ENCODE results near the gene EFEMP2. TPM values are rescaled to one million over a fixed set of nuclear protein-coding genes. Genes with fewer than 3 reads are reported as not detected.

EFEMP2 gene
- total and polyA plus RNA-seq, 2 donors (not counting 1 experiment from before 2014, with no cell fraction given): 74.0 to 161 TPM

DNA sequence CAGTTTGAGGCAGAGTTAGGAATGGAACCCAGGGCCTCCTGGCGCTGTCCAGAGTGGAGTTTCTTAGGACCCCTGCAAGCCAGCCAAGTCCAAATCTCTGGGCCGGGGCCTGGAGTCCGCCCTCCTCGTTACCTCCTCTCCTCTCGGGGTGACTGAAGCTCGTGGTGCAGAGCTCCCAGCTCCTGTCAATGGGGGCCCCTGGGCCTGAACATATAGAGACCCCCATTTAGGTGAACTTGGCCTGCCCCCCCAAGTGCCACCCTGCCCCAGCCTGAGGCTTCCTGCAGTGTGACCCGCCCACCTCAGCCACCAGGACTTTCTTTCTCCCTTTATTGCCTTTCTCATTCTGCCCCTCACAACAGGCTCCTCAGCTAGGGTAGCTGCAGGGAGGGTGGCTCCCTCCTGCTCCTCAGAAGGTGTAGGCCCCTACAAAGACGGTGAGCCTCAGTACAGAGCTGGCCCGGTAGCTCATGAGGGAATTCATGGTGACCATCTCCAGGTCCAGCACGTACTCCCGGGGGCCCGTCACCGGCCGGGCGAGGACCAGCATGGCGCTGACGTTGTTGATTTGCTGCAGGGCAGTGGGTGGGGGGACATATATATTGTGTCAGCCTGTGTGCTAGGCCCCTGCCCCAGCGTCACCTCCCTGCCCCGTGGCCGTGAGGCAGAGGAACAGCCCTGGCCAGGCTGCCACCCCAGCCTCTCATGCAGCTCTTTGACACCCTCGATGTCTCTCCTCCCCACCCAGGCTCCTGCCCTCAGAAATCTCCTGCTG, 5.9 kb downstream of the EFEMP2 start:
- no peaks in the 10 kb centered on the region for H4K20me1 ChIP-seq (ENCODE audit: control insufficient read depth, extremely low read depth, insufficient read depth, low read length)
- no peaks in the 10 kb centered on the region for H3K9me3 ChIP-seq (ENCODE audit: control insufficient read depth, insufficient read depth, low read depth, low read length)
- peaks cover 46% of the 10 kb centered on the region for H3K79me2 ChIP-seq (ENCODE audit: control insufficient read depth, insufficient read depth, low read length)
- no peak overlapping the region for H3K4me2 ChIP-seq (ENCODE audit: extremely low read depth, insufficient read depth, low read length)
- no peak overlapping the region for H2AFZ ChIP-seq (ENCODE audit: low read length)
- no peak for DNase-seq (ENCODE audit: low read depth in 2 of 2)
- H3K4me3 ChIP-seq (replicated peaks in 1 of 4; ENCODE audit: control extremely low read depth in 1 of 4, insufficient read depth in 1 of 4, low read depth in 3 of 4, low read length in 4 of 4): no peak overlapping the region
- no peaks in the 10 kb centered on the region for H3K27me3 ChIP-seq (ENCODE audit: control insufficient read depth, insufficient read depth, low read length)
- peaks cover 61% of the 10 kb centered on the region for H3K36me3 ChIP-seq (ENCODE audit: control insufficient read depth, insufficient read depth, low read length)
- TF ChIP-seq, protein P1, sequence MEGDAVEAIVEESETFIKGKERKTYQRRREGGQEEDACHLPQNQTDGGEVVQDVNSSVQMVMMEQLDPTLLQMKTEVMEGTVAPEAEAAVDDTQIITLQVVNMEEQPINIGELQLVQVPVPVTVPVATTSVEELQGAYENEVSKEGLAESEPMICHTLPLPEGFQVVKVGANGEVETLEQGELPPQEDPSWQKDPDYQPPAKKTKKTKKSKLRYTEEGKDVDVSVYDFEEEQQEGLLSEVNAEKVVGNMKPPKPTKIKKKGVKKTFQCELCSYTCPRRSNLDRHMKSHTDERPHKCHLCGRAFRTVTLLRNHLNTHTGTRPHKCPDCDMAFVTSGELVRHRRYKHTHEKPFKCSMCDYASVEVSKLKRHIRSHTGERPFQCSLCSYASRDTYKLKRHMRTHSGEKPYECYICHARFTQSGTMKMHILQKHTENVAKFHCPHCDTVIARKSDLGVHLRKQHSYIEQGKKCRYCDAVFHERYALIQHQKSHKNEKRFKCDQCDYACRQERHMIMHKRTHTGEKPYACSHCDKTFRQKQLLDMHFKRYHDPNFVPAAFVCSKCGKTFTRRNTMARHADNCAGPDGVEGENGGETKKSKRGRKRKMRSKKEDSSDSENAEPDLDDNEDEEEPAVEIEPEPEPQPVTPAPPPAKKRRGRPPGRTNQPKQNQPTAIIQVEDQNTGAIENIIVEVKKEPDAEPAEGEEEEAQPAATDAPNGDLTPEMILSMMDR (conservative IDR thresholded peaks at IDR 0.05 in 1 of 2, IDR thresholded peaks at IDR 0.05 in 1 of 2; ENCODE audit: low read depth in 1 of 2, low read length in 2 of 2): no peak
- H3K4me1 ChIP-seq (ENCODE audit: control insufficient read depth, extremely low read depth, insufficient read depth, low read length): peaks cover 23% of the 10 kb centered on the region
- no peak overlapping the region for H3K27ac ChIP-seq (ENCODE audit: insufficient read depth, low read length)
- H3K9ac ChIP-seq (ENCODE audit: insufficient read depth, low read length): no peak overlapping the region

DNA sequence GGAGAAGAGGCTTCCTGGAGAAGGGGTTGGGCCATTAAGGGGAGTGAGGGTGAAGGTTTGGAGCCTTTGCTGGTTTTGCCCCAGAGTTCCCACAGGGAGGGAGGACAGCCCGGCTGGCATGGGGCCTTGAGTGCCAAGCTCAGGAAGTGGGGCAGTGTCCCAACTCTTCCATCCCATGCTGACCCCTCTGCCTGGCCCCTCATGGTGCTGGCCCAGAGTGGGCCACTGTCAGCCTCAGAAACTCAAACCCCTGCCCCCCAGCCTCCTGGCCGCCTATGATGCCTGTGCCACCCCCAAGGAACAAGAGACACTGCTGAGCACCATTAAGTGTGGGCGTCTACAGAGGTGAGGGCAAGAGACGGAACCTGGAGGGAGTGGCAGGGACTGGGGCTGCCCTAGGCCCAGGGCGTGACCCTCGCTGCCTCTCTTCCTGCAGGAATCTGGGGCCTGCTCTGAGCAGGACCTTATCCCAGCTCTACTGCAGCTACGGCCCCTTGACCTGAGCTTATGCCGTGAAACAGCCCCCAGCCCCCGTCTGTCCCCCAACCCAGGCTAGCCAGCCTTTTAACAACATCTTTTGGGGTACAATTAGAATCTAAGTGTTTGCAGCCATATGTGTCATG, 6.9 kb downstream of the EFEMP2 start:
- DNase-seq (ENCODE audit: low read depth in 2 of 2): no peak
- H2AFZ ChIP-seq (ENCODE audit: low read length): no peak overlapping the region
- H3K4me1 ChIP-seq (ENCODE audit: control insufficient read depth, extremely low read depth, insufficient read depth, low read length): peaks cover 18% of the 10 kb centered on the region
- TF ChIP-seq, protein P1 (conservative IDR thresholded peaks at IDR 0.05 in 1 of 2, IDR thresholded peaks at IDR 0.05 in 1 of 2; ENCODE audit: low read depth in 1 of 2, low read length in 2 of 2): no peak
- TF ChIP-seq EZH2 (IDR thresholded peaks at IDR 0.05; ENCODE audit: low read length, missing control alignments): no peak
- peaks cover 57% of the 10 kb centered on the region for H3K36me3 ChIP-seq (ENCODE audit: control insufficient read depth, insufficient read depth, low read length)
- H3K27ac ChIP-seq (ENCODE audit: insufficient read depth, low read length): no peak overlapping the region
- H3K4me2 ChIP-seq (ENCODE audit: extremely low read depth, insufficient read depth, low read length): no peak overlapping the region
- no peaks in the 10 kb centered on the region for H4K20me1 ChIP-seq (ENCODE audit: control insufficient read depth, extremely low read depth, insufficient read depth, low read length)
- H3K27me3 ChIP-seq (ENCODE audit: control insufficient read depth, insufficient read depth, low read length): no peaks in the 10 kb centered on the region
- no peak overlapping the region for H3K9ac ChIP-seq (ENCODE audit: insufficient read depth, low read length)
- H3K79me2 ChIP-seq (ENCODE audit: control insufficient read depth, insufficient read depth, low read length): peaks cover 46% of the 10 kb centered on the region
- no peak overlapping the region for H3K4me3 ChIP-seq (replicated peaks in 1 of 4; ENCODE audit: control extremely low read depth in 1 of 4, insufficient read depth in 1 of 4, low read depth in 3 of 4, low read length in 4 of 4)
- H3K9me3 ChIP-seq (ENCODE audit: control insufficient read depth, insufficient read depth, low read depth, low read length): no peaks in the 10 kb centered on the region

DNA sequence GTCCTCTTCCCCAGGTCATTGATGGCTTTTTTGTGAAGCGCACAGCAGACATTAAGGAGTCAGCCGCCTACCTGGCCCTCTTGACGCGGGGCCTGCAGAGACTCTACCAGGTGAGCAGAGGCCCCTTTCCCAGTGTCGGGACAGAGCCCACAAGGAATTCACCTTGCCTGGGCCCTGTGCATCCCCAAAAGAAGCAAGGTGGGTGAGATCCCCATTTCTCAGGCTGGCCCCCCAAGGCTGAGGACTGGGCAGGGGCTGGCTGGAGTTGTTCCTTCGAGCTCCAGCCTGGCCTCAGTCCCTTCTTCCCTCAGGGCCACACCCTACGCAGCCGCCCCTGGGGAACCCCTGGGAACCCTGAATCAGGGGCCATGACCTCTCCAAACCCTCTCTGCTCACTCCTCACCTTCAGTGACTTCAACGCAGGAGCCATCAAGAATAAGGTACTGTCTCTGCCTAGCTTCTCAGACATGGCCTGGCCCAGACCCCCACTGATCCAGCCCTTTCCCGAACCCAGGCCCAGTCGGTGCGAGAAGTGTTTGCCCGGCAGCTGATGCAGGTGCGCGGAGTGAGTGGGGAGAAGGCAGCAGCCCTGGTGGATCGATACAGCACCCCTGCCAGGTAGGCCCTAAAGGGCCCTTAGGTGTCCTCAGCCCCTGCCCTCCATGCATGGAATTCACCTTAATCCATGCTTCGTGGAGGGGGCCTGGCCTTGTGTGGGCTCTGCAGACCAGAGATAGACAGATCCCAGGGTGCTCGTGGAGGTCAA, 7.7 kb downstream of the EFEMP2 start:
- H3K9me3 ChIP-seq (ENCODE audit: control insufficient read depth, insufficient read depth, low read depth, low read length): no peaks in the 10 kb centered on the region
- H3K9ac ChIP-seq (ENCODE audit: insufficient read depth, low read length): no peak overlapping the region
- no peaks in the 10 kb centered on the region for H4K20me1 ChIP-seq (ENCODE audit: control insufficient read depth, extremely low read depth, insufficient read depth, low read length)
- no peak overlapping the region for H3K4me3 ChIP-seq (replicated peaks in 1 of 4; ENCODE audit: control extremely low read depth in 1 of 4, insufficient read depth in 1 of 4, low read depth in 3 of 4, low read length in 4 of 4)
- no peak overlapping the region for H3K4me2 ChIP-seq (ENCODE audit: extremely low read depth, insufficient read depth, low read length)
- no peaks in the 10 kb centered on the region for H3K27me3 ChIP-seq (ENCODE audit: control insufficient read depth, insufficient read depth, low read length)
- peaks cover 54% of the 10 kb centered on the region for H3K36me3 ChIP-seq (ENCODE audit: control insufficient read depth, insufficient read depth, low read length)
- DNase-seq (ENCODE audit: low read depth in 2 of 2): no peak
- H3K4me1 ChIP-seq (ENCODE audit: control insufficient read depth, extremely low read depth, insufficient read depth, low read length): peaks cover 15% of the 10 kb centered on the region
- H2AFZ ChIP-seq (ENCODE audit: low read length): no peak overlapping the region
- no peak for TF ChIP-seq EZH2 (IDR thresholded peaks at IDR 0.05; ENCODE audit: low read length, missing control alignments)
- TF ChIP-seq, protein P1 (conservative IDR thresholded peaks at IDR 0.05 in 1 of 2, IDR thresholded peaks at IDR 0.05 in 1 of 2; ENCODE audit: low read depth in 1 of 2, low read length in 2 of 2): no peak
- H3K79me2 ChIP-seq (ENCODE audit: control insufficient read depth, insufficient read depth, low read length): peaks cover 39% of the 10 kb centered on the region
- H3K27ac ChIP-seq (ENCODE audit: insufficient read depth, low read length): no peak overlapping the region
